ENCODE results near the gene NEDD4L. TPM values are rescaled to one million over a fixed set of nuclear protein-coding genes. Genes with fewer than 3 reads are reported as not detected.

The NEDD4L gene
- total RNA-seq, 4 donors from 2014 or later: 44.0 to 104 (median 59.6) TPM

GRCh38 chr18:58100154-58100553, 56.1 kb downstream of the NEDD4L start:
- H3K4me1 ChIP-seq: no peaks in the 10 kb centered on the region
- no peak for DNase-seq (ENCODE audit: low spot score in 2 of 2)
- H3K27ac ChIP-seq: no peak overlapping the region
- no peaks in the 10 kb centered on the region for H3K27me3 ChIP-seq
- no peak overlapping the region for H3K4me3 ChIP-seq
- no peak for TF ChIP-seq EP300 (IDR thresholded peaks at IDR 0.05)
- no peak for TF ChIP-seq POLR2AphosphoS5 (IDR thresholded peaks at IDR 0.05)
- 81% methylated on average over 3 of the region's 3 CpGs for WGBS
- no peaks in the 10 kb centered on the region for H3K36me3 ChIP-seq
- H3K9me3 ChIP-seq: no peaks in the 10 kb centered on the region

GRCh38 chr18:58101291-58101794, 57.3 kb downstream of the NEDD4L start:
- no peaks in the 10 kb centered on the region for H3K27me3 ChIP-seq
- H3K4me3 ChIP-seq: no peak overlapping the region
- H3K4me1 ChIP-seq: no peaks in the 10 kb centered on the region
- H3K9me3 ChIP-seq: no peaks in the 10 kb centered on the region
- no peaks in the 10 kb centered on the region for H3K36me3 ChIP-seq
- no peak for TF ChIP-seq CTCF (IDR thresholded peaks at IDR 0.05)
- no peak for TF ChIP-seq POLR2A (IDR thresholded peaks at IDR 0.05)
- no peak for TF ChIP-seq EP300 (IDR thresholded peaks at IDR 0.05)
- no peak for TF ChIP-seq POLR2AphosphoS5 (IDR thresholded peaks at IDR 0.05)
- 86% methylated on average over 10 of the region's 10 CpGs for WGBS
- H3K27ac ChIP-seq: no peak overlapping the region
- DNase-seq (ENCODE audit: low spot score in 2 of 2): no peak

GRCh38 chr18:58102018-58102417, 58.0 kb downstream of the NEDD4L start:
- H3K27ac ChIP-seq: no peak overlapping the region
- WGBS: 50% methylated on average over 2 of the region's 2 CpGs
- no peak for DNase-seq (ENCODE audit: low spot score in 2 of 2)
- no peaks in the 10 kb centered on the region for H3K36me3 ChIP-seq
- H3K9me3 ChIP-seq: no peaks in the 10 kb centered on the region
- no peak overlapping the region for H3K4me3 ChIP-seq
- H3K27me3 ChIP-seq: no peaks in the 10 kb centered on the region
- no peak for TF ChIP-seq EP300 (IDR thresholded peaks at IDR 0.05)
- TF ChIP-seq POLR2A (IDR thresholded peaks at IDR 0.05): no peak
- no peak for TF ChIP-seq POLR2AphosphoS5 (IDR thresholded peaks at IDR 0.05)
- TF ChIP-seq CTCF (IDR thresholded peaks at IDR 0.05): no peak
- no peaks in the 10 kb centered on the region for H3K4me1 ChIP-seq

GRCh38 chr18:58102875-58103274, 58.8 kb downstream of the NEDD4L start:
- Histone ChIP-seq H3K9me3 (no peaks in the 10 kb centered on the region), H3K27ac (no peak overlapping the region), H3K4me1 (no peaks in the 10 kb centered on the region), H3K36me3 (no peaks in the 10 kb centered on the region), H3K27me3 (no peaks in the 10 kb centered on the region), H3K4me3 (no peak overlapping the region)
- TF ChIP-seq CTCF (IDR thresholded peaks at IDR 0.05) (no peak), POLR2AphosphoS5 (IDR thresholded peaks at IDR 0.05) (no peak), EP300 (IDR thresholded peaks at IDR 0.05) (no peak), POLR2A (IDR thresholded peaks at IDR 0.05) (no peak)
- 86% methylated on average over 3 of the region's 3 CpGs for WGBS
- DNase-seq (ENCODE audit: low spot score in 2 of 2): no peak

GRCh38 chr18:58103339-58103985, 59.4 kb downstream of the NEDD4L start:
- Histone ChIP-seq H3K4me3 (no peak overlapping the region), H3K9me3 (no peaks in the 10 kb centered on the region), H3K4me1 (no peaks in the 10 kb centered on the region), H3K36me3 (no peaks in the 10 kb centered on the region), H3K27me3 (no peaks in the 10 kb centered on the region), H3K27ac (no peak overlapping the region)
- 78% methylated on average over 6 of the region's 6 CpGs for WGBS
- TF ChIP-seq POLR2AphosphoS5 (IDR thresholded peaks at IDR 0.05): no peak
- no peak for TF ChIP-seq EP300 (IDR thresholded peaks at IDR 0.05)
- TF ChIP-seq POLR2A (IDR thresholded peaks at IDR 0.05): no peak
- no peak for TF ChIP-seq CTCF (IDR thresholded peaks at IDR 0.05)
- no peak for DNase-seq (ENCODE audit: low spot score in 2 of 2)
